ENCODE results near the gene FLVCR2. TPM values are rescaled to one million over a fixed set of nuclear protein-coding genes. Genes with fewer than 3 reads are reported as not detected.

The FLVCR2 gene
- total RNA-seq, 4 donors from 2014 or later = 5.1 to 65.5 (median 14.5) TPM

DNA sequence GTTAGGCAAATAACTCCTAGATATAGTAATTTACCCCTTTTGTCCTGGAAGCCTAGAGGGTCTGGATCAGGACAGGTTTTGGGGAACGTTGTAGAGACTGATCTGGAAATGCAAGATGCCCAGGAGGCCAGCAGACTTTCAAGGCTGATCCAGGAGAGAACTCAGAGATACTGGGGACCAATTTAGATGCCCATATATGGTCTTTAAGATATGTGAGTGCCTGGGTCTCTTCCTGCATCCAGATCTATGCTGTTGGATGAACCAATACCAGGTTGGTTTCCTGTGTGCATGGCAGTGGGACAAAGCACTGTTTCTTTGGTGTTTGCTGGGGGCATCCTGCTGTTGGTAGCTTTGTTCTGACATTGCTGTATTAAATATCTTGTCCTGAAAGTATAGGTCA lies 76.8 kb downstream of the FLVCR2 start:
- peaks cover 0 to 22% of the 10 kb centered on the region in 2 donors for H3K36me3 ChIP-seq
- H3K27me3 ChIP-seq = no peaks in the 10 kb centered on the region
- DNase-seq (no peak), ATAC-seq (no peak)
- intact Hi-C loops (cut with DNase I; ENCODE audit: low total_unique reads) (no loop called here), in situ Hi-C loops (cut with MboI; ENCODE audit: low sequenced_read_pairs in 4 of 4) (no loop called here)
- H3K9me3 ChIP-seq = no peaks in the 10 kb centered on the region
- TF ChIP-seq, protein P1, sequence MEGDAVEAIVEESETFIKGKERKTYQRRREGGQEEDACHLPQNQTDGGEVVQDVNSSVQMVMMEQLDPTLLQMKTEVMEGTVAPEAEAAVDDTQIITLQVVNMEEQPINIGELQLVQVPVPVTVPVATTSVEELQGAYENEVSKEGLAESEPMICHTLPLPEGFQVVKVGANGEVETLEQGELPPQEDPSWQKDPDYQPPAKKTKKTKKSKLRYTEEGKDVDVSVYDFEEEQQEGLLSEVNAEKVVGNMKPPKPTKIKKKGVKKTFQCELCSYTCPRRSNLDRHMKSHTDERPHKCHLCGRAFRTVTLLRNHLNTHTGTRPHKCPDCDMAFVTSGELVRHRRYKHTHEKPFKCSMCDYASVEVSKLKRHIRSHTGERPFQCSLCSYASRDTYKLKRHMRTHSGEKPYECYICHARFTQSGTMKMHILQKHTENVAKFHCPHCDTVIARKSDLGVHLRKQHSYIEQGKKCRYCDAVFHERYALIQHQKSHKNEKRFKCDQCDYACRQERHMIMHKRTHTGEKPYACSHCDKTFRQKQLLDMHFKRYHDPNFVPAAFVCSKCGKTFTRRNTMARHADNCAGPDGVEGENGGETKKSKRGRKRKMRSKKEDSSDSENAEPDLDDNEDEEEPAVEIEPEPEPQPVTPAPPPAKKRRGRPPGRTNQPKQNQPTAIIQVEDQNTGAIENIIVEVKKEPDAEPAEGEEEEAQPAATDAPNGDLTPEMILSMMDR (IDR thresholded peaks at IDR 0.05 in 4 of 5, conservative IDR thresholded peaks at IDR 0.05 in 1 of 5) = no peak
- TF ChIP-seq POLR2A (IDR thresholded peaks at IDR 0.05) = no peak
- H3K4me3 ChIP-seq = no peak overlapping the region
- H3K27ac ChIP-seq = peak overlapping the region in 1 of 4 donors; percentile 80
- peaks cover 22 to 54% of the 10 kb centered on the region in 2 donors for H3K4me1 ChIP-seq

DNA sequence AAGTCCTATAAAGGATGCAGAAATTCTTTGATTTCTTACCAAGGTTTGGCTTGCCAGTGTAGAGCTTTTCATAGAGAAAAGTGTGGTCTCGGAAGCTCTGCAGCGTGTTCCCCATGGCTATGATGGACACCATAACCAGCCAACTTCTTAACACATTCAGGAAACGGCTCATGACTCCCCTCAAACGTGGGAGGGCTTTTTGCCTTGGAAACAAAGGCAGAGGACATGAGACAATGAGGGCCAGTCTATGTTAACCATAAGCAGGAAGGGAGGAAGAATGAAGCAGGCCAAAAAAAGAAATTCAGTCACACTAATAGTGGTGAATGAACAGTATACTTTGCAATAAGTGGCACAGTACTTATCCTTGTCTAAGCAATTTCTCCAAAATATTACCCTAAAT lies 78.9 kb downstream of the FLVCR2 start:
- Histone ChIP-seq H3K4me1 (peaks cover 30 to 60% of the 10 kb centered on the region in 2 donors), H3K36me3 (peaks cover 0 to 1% of the 10 kb centered on the region in 2 donors), H3K4me3 (no peak overlapping the region), H3K9me3 (no peaks in the 10 kb centered on the region), H3K27ac (peak overlapping the region; percentile 70 to 80 (median 74)), H3K27me3 (no peaks in the 10 kb centered on the region)
- DNase-seq = no peak
- ATAC-seq = no peak
- intact Hi-C loops (cut with DNase I; ENCODE audit: low total_unique reads) (no loop called here), in situ Hi-C loops (cut with MboI; ENCODE audit: low sequenced_read_pairs in 4 of 4) (no loop called here)
- TF ChIP-seq, protein P1 (IDR thresholded peaks at IDR 0.05 in 4 of 5, conservative IDR thresholded peaks at IDR 0.05 in 1 of 5) = no peak
- no peak for TF ChIP-seq POLR2A (IDR thresholded peaks at IDR 0.05)

DNA sequence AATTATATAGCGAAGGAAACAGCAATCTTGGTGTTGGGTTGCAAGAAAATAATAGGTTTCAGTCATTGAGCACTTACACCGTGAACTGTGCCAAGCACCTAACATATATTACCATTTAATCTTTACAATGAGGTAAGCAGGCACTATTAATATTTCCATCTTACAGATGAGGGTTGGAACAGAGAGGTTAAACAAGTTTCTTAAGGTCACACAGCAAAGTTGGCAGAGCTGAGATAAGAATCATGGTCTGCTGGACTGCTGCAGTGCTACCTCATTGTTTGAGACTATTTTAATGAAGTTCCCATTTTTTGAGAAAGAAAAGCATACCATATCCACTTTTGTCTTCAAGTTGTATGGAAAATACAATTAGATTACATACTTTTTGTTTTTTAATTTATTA lies 80.5 kb downstream of the FLVCR2 start:
- H3K4me1 ChIP-seq = peaks cover 28 to 58% of the 10 kb centered on the region in 2 donors
- peak overlapping the region in 3 of 4 donors; percentile 70 to 76 (median 71) for H3K27ac ChIP-seq
- no peak for ATAC-seq
- in situ Hi-C loops (cut with MboI; ENCODE audit: low sequenced_read_pairs in 4 of 4) = no loop called here
- H3K27me3 ChIP-seq = no peaks in the 10 kb centered on the region
- no peaks in the 10 kb centered on the region for H3K36me3 ChIP-seq
- intact Hi-C loops (cut with DNase I; ENCODE audit: low total_unique reads) = no loop called here
- no peak for DNase-seq
- H3K4me3 ChIP-seq = no peak overlapping the region
- no peak for TF ChIP-seq POLR2A (IDR thresholded peaks at IDR 0.05)
- TF ChIP-seq, protein P1 (IDR thresholded peaks at IDR 0.05 in 4 of 5, conservative IDR thresholded peaks at IDR 0.05 in 1 of 5) = no peak
- no peaks in the 10 kb centered on the region for H3K9me3 ChIP-seq

DNA sequence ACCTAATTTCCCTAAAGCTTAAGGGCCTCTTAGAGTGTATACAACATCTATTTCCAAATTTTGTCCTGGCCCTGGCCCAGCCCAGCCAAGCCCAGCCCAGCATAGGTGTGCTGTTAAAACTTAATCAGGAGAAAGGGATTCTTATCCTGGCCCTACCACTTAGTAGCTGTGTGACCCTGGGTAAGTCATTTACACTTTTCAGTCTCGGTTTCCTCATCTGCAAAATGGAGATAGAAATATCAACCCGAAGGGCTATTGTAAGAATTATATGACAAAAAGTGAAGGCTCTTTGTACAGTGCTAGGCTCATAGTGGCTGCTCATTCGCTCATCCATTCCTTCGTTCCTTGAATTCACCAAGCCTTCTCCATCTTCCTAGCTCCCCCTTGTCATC lies 81.8 kb downstream of the FLVCR2 start:
- DNase-seq (no peak), ATAC-seq (no peak)
- intact Hi-C loops (cut with DNase I; ENCODE audit: low total_unique reads) (loop anchor here (5.0 kb wide), 2 partner anchors 322 to 502 kb away; partner anchors contain the start of gene TGFB3), in situ Hi-C loops (cut with MboI; ENCODE audit: low sequenced_read_pairs in 4 of 4) (no loop called here)
- Histone ChIP-seq H3K4me3 (peak overlapping the region; percentile 72 to 98 (median 85)), H3K27ac (peak overlapping the region; percentile 77 to 86 (median 82)), H3K4me1 (peaks cover 27 to 52% of the 10 kb centered on the region in 2 donors), H3K9me3 (no peaks in the 10 kb centered on the region), H3K36me3 (no peaks in the 10 kb centered on the region), H3K27me3 (no peaks in the 10 kb centered on the region)
- TF ChIP-seq, protein P1 (IDR thresholded peaks at IDR 0.05 in 4 of 5, conservative IDR thresholded peaks at IDR 0.05 in 1 of 5) = no peak
- no peak for TF ChIP-seq POLR2A (IDR thresholded peaks at IDR 0.05)

Data from gastrocnemius medialis (tissue), 4 donors.